Epidermal melanocyte (primary cell): ENCODE results near the gene AKAP13.

Experiments
- DNase-seq: peaks from one replicate; pipeline ENCODE4 v3.0.0; 2011; ENCODE audit warnings: low spot score; ENCODE audit not compliant: insufficient read length

Gene AKAP13

GRCh38 chr15:85592148-85592547 lies 211.7 kb downstream of the AKAP13 start:
- no peak for DNase-seq

GRCh38 chr15:85593809-85594445 lies 213.5 kb downstream of the AKAP13 start:
- no peak for DNase-seq

- DNase-seq = no peak
Measured at GRCh38 chr15:85595804-85596536, 215.6 kb downstream of the AKAP13 start.

DNA sequence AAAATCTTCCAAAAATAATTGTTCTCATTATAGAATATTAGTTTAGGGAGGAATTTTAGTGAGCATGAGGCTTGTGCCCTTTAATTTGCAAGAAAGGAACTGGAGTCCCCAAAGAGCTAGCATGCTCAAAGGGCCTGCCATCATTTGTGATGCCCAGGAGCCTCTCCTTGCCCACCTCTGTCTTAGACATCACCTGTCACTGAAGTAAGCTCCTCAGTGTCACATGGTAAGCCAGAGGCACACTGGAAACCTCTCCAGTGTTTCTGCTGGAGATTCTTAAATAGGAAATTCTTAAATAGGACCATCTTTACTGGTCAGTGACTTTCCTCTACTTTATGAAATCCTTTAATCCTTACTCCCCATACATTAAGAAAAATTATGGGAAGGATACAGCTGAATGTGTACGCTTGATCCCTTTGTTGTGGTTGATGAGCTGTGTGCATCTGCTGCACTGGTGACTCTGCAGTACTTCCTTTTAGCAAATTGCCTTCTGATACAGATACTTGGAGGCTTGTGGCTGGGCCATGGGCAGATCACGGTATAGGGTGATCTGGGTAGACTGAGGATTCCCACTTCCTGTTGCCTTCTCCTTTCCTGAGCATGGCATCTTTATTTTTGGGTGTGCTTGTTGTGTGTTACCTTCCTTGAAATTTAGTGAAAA lies 216.9 kb downstream of the AKAP13 start:
- no peak for DNase-seq

GRCh38 chr15:85598219-85598618 lies 217.8 kb downstream of the AKAP13 start:
- no peak for DNase-seq

DNA sequence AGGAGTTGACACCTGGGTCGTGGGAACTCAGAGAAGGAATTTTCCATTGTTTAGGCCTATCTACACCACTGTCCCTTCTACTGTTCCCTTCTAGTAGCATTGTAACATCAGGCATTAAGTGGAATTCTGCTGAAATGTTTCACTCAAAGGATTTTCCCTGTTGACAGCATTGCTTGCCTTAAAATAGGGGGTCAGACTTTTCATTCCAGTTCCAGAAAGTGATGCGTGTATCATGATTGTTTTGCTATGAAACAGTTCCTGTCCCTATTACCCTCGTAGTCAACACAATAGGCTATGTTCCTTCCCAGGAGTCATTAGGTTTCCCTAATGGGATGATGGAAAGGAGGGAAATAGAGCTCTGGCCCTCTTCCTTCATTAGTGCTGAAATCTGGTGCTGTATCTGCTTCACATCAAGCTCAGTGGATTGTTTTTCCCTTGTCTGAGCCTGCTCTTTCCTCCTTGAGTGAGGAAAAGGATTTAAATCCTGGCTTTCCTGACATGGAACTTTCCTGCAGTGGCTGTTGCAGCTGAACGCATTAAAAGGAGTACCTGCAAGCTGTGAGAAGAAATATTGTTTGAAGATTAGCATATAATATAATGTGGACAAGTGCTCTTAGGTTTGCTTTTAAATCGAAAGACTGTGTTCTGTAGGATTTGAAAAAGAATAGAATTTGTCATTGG lies 218.5 kb downstream of the AKAP13 start:
- DNase-seq = no peak

GRCh38 chr15:85600001-85600400 lies 219.6 kb downstream of the AKAP13 start:
- no peak for DNase-seq

DNA sequence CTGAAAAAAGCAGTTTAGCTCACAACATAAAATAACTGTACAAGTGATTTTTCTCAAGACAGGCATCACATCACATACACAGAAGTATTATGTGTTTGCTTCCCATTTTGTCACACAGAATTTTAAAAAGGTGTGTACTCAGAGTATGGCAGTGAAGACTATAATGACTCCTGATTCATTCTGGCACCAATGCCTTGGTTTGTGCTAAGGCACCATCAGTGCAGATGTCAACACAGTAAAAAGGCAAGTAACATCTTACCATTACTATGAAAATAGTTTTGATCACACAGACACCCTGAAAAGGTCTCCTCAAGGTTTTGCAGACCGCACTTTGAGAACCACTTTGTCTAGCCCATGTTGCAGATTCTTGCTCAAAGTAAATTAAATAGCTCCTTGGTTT lies 222.8 kb downstream of the AKAP13 start:
- no peak for DNase-seq

DNA sequence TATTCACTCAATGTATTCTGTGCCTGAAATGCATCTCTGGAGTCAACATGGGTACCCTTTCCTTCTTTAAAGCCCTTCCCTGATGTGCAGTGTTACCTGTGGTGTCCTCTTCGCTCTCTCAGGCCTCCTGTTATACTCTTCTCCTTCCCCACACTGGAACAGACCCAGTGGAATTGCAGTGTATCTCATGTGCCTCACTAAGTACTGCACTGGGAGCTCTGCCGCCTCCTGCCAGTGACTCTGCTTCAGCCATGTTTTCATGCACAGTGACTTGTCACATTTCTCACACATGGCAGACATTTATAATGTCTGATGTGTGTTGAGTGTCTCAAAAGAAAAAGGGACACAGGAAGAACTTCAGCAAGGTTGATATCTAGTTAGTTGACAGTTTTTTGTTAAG lies 223.3 kb downstream of the AKAP13 start:
- no peak for DNase-seq

DNA sequence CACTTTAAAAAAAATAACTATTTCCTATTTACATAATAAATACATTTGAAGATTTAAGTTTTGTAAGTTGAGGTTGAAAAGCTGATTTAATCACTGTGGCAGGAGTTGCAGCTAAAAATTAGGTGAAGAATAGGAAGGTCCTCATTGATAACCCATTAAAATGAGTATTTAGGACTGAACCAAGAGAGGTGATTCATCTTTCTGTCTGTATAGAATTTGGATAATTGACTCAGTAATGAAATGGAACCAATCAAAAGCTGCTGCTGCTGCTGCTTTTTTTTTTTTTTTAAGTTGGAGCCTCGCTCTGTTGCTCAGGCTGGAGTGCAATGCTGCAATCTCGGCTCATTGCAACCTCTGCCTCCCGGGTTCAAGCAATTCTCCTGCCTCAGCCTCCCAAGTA lies 223.8 kb downstream of the AKAP13 start:
- DNase-seq = no peak

- no peak for DNase-seq
Measured at GRCh38 chr15:85606738-85607137, 226.3 kb downstream of the AKAP13 start.

- no peak for DNase-seq
Measured at GRCh38 chr15:85607141-85607806, 226.9 kb downstream of the AKAP13 start.

GRCh38 chr15:85607842-85608241 lies 227.4 kb downstream of the AKAP13 start:
- DNase-seq = no peak

- DNase-seq = no peak
Measured at GRCh38 chr15:85609492-85609891, 229.1 kb downstream of the AKAP13 start.

GRCh38 chr15:85611361-85611760 lies 231.0 kb downstream of the AKAP13 start:
- DNase-seq = no peak

- DNase-seq = no peak
Measured at GRCh38 chr15:85614059-85614458, 233.7 kb downstream of the AKAP13 start.

GRCh38 chr15:85615930-85616329 lies 235.5 kb downstream of the AKAP13 start:
- no peak for DNase-seq

GRCh38 chr15:85616549-85617110 lies 236.2 kb downstream of the AKAP13 start:
- DNase-seq = no peak

DNA sequence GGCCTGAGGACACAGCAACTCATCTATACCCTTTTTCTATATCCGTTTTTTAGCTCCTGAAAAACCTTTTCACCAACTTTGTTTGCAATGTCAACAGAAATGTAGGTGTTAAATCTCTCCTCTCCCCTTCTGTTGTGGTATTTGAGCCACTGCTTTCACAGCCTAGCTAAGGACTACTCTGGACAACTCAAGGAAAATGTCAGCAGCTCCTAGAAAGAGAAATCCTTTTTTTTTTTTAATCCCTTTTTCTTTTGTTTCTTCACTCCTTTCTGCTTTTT lies 237.8 kb downstream of the AKAP13 start:
- DNase-seq = no peak

- DNase-seq = peak; percentile 44
Measured at GRCh38 chr15:85618956-85619491, 238.6 kb downstream of the AKAP13 start.
